PC-3 (cell line): ENCODE results near the gene TTC33. TPM values are rescaled to one million over a fixed set of nuclear protein-coding genes. Genes with fewer than 3 reads are reported as not detected.
A peak's percentile ranks its signal among the peaks of the same experiment; 100 is the strongest.

Experiments
- ATAC-seq: fragments of 200-7000 bp; cut with Tn5 transposase; 2 replicates; pipeline ENCODE4 v1.9.1; 2020; ENCODE audit warnings: mild to moderate bottlenecking, moderate library complexity
- BruUV-seq: library from RNA; stranded (reverse); fragments of 400-500 nt; replicated peaks from 2 replicates; lab custom pipeline; 2021; lab: Mats Ljungman, UMichigan
- CTCF ChIA-PET: fragments of 300-600 bp; sonication (Branson Sonifier 250); formaldehyde crosslinking; loops from one replicate; lab custom pipeline; 2022; ENCODE audit warnings: antibody characterized with exemption; lab: Charles Lee
- POLR2A ChIA-PET: fragments of 300-600 bp; sonication (Branson Sonifier 250); formaldehyde crosslinking; loops from one replicate; lab custom pipeline; 2022; ENCODE audit warnings: antibody characterized with exemption; ENCODE audit not compliant: unreplicated experiment; lab: Charles Lee
- DNase-seq: peaks from one replicate; pipeline ENCODE4 v3.0.0-alpha.2; 2015
- H2AFZ ChIP-seq: fragments of 300-600 bp; sonication (generic); 2 replicates; pipeline ENCODE4 v1.6.0; 2016; ENCODE audit warnings: antibody characterized with exemption, low read length
- H3F3A ChIP-seq: fragments of 300-600 bp; sonication (generic); one replicate; pipeline ENCODE4 v1.6.0; 2017; ENCODE audit warnings: antibody characterized with exemption, low read length, control low read depth, mild to moderate bottlenecking; ENCODE audit not compliant: unreplicated experiment
- H3K27ac ChIP-seq: fragments of 300-600 bp; sonication (generic); 2 replicates; pipeline ENCODE4 v1.5.1; 2016; ENCODE audit warnings: mild to moderate bottlenecking, low read length
- H3K27me3 ChIP-seq: fragments of 300-600 bp; sonication (generic); 2 replicates; pipeline ENCODE4 v1.6.1; 2016; ENCODE audit warnings: low read length, mixed read lengths
- H3K36me3 ChIP-seq: fragments of 300-600 bp; sonication (generic); 2 replicates; pipeline ENCODE4 v1.6.1; 2016; ENCODE audit warnings: low read depth, mixed run types, low read length, mixed read lengths
- H3K4me1 ChIP-seq: fragments of 300-600 bp; sonication (generic); 2 replicates; pipeline ENCODE4 v1.5.1; 2016; ENCODE audit warnings: low read length; ENCODE audit not compliant: insufficient read depth
- H3K4me2 ChIP-seq: fragments of 300-600 bp; sonication (generic); 2 replicates; pipeline ENCODE4 v1.6.0; 2016; ENCODE audit warnings: low read length
- H3K4me3 ChIP-seq: fragments of 300-600 bp; sonication (generic); 2 replicates; pipeline ENCODE4 v1.5.1; 2016; ENCODE audit warnings: mild to moderate bottlenecking, low read length, mixed read lengths
- H3K79me2 ChIP-seq: fragments of 300-600 bp; sonication (generic); 2 replicates; pipeline ENCODE4 v1.6.1; 2017; ENCODE audit warnings: low read length, mixed read lengths
- H3K9ac ChIP-seq: fragments of 300-600 bp; sonication (generic); 2 replicates; pipeline ENCODE4 v1.6.0; 2016; ENCODE audit warnings: mild to moderate bottlenecking, low read length
- H3K9me2 ChIP-seq: fragments of 300-600 bp; sonication (generic); replicated peaks from 2 replicates; pipeline ENCODE4 v1.6.1; 2016; ENCODE audit warnings: mixed run types, low read length, mixed read lengths
- H3K9me3 ChIP-seq: fragments of 300-600 bp; sonication (generic); 2 replicates; pipeline ENCODE4 v1.6.1; 2016; ENCODE audit warnings: low read length, mixed read lengths
- H4K20me1 ChIP-seq: fragments of 300-600 bp; sonication (generic); 2 replicates; pipeline ENCODE4 v1.6.1; 2016; ENCODE audit warnings: low read length, mixed read lengths
- CTCF ChIP-seq: fragments of 300-600 bp; sonication (generic); conservative IDR thresholded peaks from 2 replicates; pipeline ENCODE4 v1.5.1; 2017; ENCODE audit warnings: antibody characterized with exemption, low read depth, mild to moderate bottlenecking, low read length
- EZH2 ChIP-seq: fragments of 300-600 bp; sonication (generic); IDR thresholded peaks from one replicate; pipeline ENCODE4 v1.6.1; 2017; ENCODE audit warnings: antibody characterized with exemption, mild to moderate bottlenecking, low read length; ENCODE audit not compliant: unreplicated experiment
- EZH2phosphoT487 ChIP-seq: fragments of 300-600 bp; sonication (generic); IDR thresholded peaks from 2 replicates; pipeline ENCODE4 v1.6.1; 2018; ENCODE audit warnings: mild to moderate bottlenecking, antibody characterized with exemption, low read length, borderline replicate concordance
- intact Hi-C: fragments of 100-400 bp; cut with micrococcal nuclease; formaldehyde crosslinking; loops from 2 replicates; pipeline ENCODE4 v1.9.0; 2023
- total RNA-seq: library from RNA; depleted of rRNA; stranded (reverse); fragments of >200 nt; gene quantifications from 2 replicates; pipeline ENCODE4 v1.2.3, GENCODE V29; 2014

TTC33 gene
- total RNA-seq, 1 experiment from 2014 or later, result 9.0 TPM

DNA sequence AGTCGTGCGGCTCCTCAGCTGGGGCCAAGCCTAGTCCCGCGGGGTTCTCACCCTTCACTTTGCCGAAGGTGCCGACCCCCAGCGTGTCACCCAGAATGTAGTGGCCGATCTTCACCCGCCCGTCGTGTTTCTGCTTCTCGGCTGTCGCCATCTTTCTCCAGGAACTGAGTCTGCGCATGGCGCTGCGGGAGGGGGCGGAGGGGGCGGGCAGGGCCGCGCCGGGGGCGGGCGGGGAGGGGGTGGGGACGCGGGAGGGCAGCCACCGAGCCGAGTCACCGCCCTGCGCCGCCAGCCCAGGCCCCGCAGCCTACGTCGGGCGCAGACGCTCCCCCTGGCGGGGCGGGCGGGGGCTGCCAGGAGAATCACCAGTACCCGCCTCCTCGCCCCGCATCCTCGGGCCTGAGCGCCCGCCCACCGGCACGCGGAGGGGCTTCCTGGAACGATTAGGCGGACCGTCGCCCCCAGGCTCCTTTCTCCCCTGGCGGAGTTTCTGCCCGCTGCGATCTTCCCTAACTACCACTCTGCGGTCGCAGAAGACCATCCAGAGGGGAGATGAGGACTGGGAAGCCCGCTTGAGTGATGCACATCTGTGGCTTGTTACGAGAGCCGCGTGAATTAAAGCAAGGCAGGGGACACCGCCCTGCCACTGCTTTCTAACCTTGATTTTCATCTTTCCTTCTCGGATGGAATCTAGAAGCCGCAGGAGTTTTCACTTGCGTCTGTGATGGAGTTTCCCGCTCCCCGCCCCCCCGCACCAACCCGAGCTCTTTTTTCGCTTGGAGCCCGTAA, 42.4 kb upstream of the TTC33 start, which contains the start of gene PRKAA1:
Gene PRKAA1, minus strand, starts transcription at position 363 of the 789 bp plus-strand sequence. Its CDS starts 185 bp downstream, at position 178.
- H3K4me1 ChIP-seq, result peaks cover 26% of the 10 kb centered on the region
- no TSS peak for BruUV-seq
- peaks cover 53% of the 10 kb centered on the region for H3K79me2 ChIP-seq
- peak within 1 kb of the TSS; percentile 87 for H3K27ac ChIP-seq
- TF ChIP-seq CTCF, result peak; percentile 47
- no peak for TF ChIP-seq EZH2
- ChIA-PET CTCF (interaction anchor here (0.5 to 1.3 kb wide), 11 partner anchors 20 to 319 kb away, joined by 3 to 11 read pairs (median 5); no protein-coding TSS in a partner anchor), POLR2A (interaction anchor here (0.5 kb wide), 1 partner anchor 48 kb away, joined by 4 read pairs; no protein-coding TSS in a partner anchor)
- H3K9me3 ChIP-seq, result no peaks in the 10 kb centered on the region
- H3K27me3 ChIP-seq, result no peaks in the 10 kb centered on the region
- ATAC-seq, result peak; percentile 81
- no peaks in the 10 kb centered on the region for H3K9me2 ChIP-seq
- peak within 1 kb of the TSS; percentile 98 for H2AFZ ChIP-seq
- DNase-seq, result peak; percentile 91
- peak within 1 kb of the TSS; percentile 83 for H3K4me3 ChIP-seq
- intact Hi-C loops, result loop anchor here (1.0 kb wide), 1 partner anchor 43 kb away; the partner anchor contains the start of gene TTC33
- H3K36me3 ChIP-seq, result peaks cover 5% of the 10 kb centered on the region; the same call in 1 of the 2 replicates
- peaks cover 2% of the 10 kb centered on the region for H3F3A ChIP-seq
- H4K20me1 ChIP-seq, result peaks cover 30% of the 10 kb centered on the region
- H3K4me2 ChIP-seq, result peak within 1 kb of the TSS; percentile 89
- peak within 1 kb of the TSS; percentile 87 for H3K9ac ChIP-seq

- H3K27me3 ChIP-seq, result no peaks in the 10 kb centered on the region
- peak overlapping the region; percentile 76 for H3K4me3 ChIP-seq
- peak; percentile 31 for ATAC-seq
- peaks cover 32% of the 10 kb centered on the region for H4K20me1 ChIP-seq
- ChIA-PET POLR2A (no interaction called here), CTCF (interaction anchor here (0.6 kb wide), 1 partner anchor 35 kb away, joined by 7 read pairs; no protein-coding TSS in a partner anchor)
- H3K9me3 ChIP-seq, result no peaks in the 10 kb centered on the region
- peaks cover 3% of the 10 kb centered on the region for H3F3A ChIP-seq
- peak overlapping the region; percentile 85 for H2AFZ ChIP-seq
- H3K36me3 ChIP-seq, result peaks cover 5% of the 10 kb centered on the region; the same call in 1 of the 2 replicates
- TF ChIP-seq EZH2phosphoT487, result no peak
- TF ChIP-seq CTCF, result no peak
- TF ChIP-seq EZH2, result no peak
- peak overlapping the region; percentile 81 for H3K27ac ChIP-seq
- H3K9ac ChIP-seq, result peak overlapping the region; percentile 87
- H3K9me2 ChIP-seq, result no peaks in the 10 kb centered on the region
- H3K79me2 ChIP-seq, result peaks cover 60% of the 10 kb centered on the region
- DNase-seq, result peak; percentile 64
- BruUV-seq, result TSS peak; percentile 40
- H3K4me1 ChIP-seq, result peaks cover 27% of the 10 kb centered on the region
- intact Hi-C loops, result loop anchor here (1.0 kb wide), 1 partner anchor 42 kb away; the partner anchor contains the start of gene TTC33
- peak overlapping the region; percentile 89 for H3K4me2 ChIP-seq
These were observed 41.7 kb upstream of the TTC33 start for GRCh38 chr5:40797273-40798011.
